ENCODE data around the gene DUSP15.

GRCh38 chr20:31860390-31861134 lies 9.8 kb downstream of the DUSP15 start:
- TF ChIP-seq ZC3H10 (CRISPR knock-in tag; IDR thresholded peaks at IDR 0.05) (no peak), ISL1 (CRISPR knock-in tag; IDR thresholded peaks at IDR 0.05) (no peak), PATZ1 (CRISPR knock-in tag; IDR thresholded peaks at IDR 0.05; ENCODE audit: borderline replicate concordance) (no peak), OSR1 (CRISPR knock-in tag; IDR thresholded peaks at IDR 0.05) (no peak), ZNF8 (CRISPR knock-in tag; IDR thresholded peaks at IDR 0.05) (no peak)

Data from SK-N-SH treated with all-trans-retinoic acid at 6 μM for 48 hours (cell line).